Gastroesophageal sphincter (tissue), 3 donors: ENCODE data around the gene MYOF.

Source experiments
- CTCF ChIP-seq, 4 experiments: fragments of 200-600 bp in 2 of 4; fragments of 450-650 bp in 2 of 4; sonication (generic) in 1 of 4; IDR thresholded peaks; one replicate each; pipeline ENCODE4 v1.5.1; 2017 to 2019; ENCODE audit warnings: antibody characterized with exemption in 4 of 4, mild to moderate bottlenecking in 2 of 4, moderate library complexity in 2 of 4
- POLR2AphosphoS5 ChIP-seq: sonication (generic); formaldehyde crosslinking; IDR thresholded peaks from one replicate; pipeline ENCODE4 v1.6.1; 2017; ENCODE audit warnings: antibody characterized with exemption

- TF ChIP-seq CTCF (IDR thresholded peaks at IDR 0.05): no peak
- no peak for TF ChIP-seq POLR2AphosphoS5
Measured at GRCh38 chr10:93491602-93492121, 9.5 kb upstream of the MYOF start.
